Ascending aorta (tissue), 2 donors: ENCODE data around the gene NHEJ1. TPM values are rescaled to one million over a fixed set of nuclear protein-coding genes. Genes with fewer than 3 reads are reported as not detected.
A peak's percentile ranks its signal among the peaks of the same experiment; 100 is the strongest.

Source experiments
- DNase-seq, 2 donors: peaks; one replicate each; pipeline ENCODE4 v3.0.0-alpha.2; 2019; ENCODE audit warnings: low spot score in 2 of 2
- H3K27ac ChIP-seq, 2 donors: fragments of 200-600 bp; sonication (generic); one replicate each; pipeline ENCODE4 v1.5.1; 2016 to 2017; ENCODE audit warnings: mild to moderate bottlenecking in 1 of 2
- H3K27me3 ChIP-seq: fragments of 200-600 bp; sonication (generic); one replicate; pipeline ENCODE4 v1.5.1; 2017
- H3K36me3 ChIP-seq, 2 donors: fragments of 200-600 bp; sonication (generic); one replicate each; pipeline ENCODE4 v1.5.1; 2016
- H3K4me1 ChIP-seq, 2 donors: fragments of 200-600 bp; sonication (generic); one replicate each; pipeline ENCODE4 v1.5.1; 2016 to 2017; ENCODE audit warnings: mild to moderate bottlenecking in 1 of 2
- H3K4me3 ChIP-seq, 2 donors: fragments of 200-600 bp; sonication (generic); one replicate each; pipeline ENCODE4 v1.5.1; 2016 to 2017; ENCODE audit warnings: mild to moderate bottlenecking in 1 of 2
- H3K9me3 ChIP-seq, 2 donors: fragments of 200-600 bp; sonication (generic); one replicate each; pipeline ENCODE4 v1.5.1; 2016
- CTCF ChIP-seq, 3 experiments: fragments of 200-600 bp in 2 of 3; fragments of 450-650 bp in 1 of 3; sonication (generic) in 2 of 3; IDR thresholded peaks; one replicate each; pipeline ENCODE4 v1.5.1; 2016 to 2019; ENCODE audit warnings: antibody characterized with exemption in 3 of 3, mild to moderate bottlenecking in 1 of 3, moderate library complexity in 1 of 3
- intact Hi-C: fragments of 100-400 bp; cut with DNase I; formaldehyde crosslinking; loops from one replicate; pipeline ENCODE4 v1.15.1; 2023
- total RNA-seq: library from RNA; depleted of rRNA; stranded (reverse); fragments of >200 nt; gene quantifications from one replicate; pipeline ENCODE4 v1.1.0, GENCODE V29; 2016

NHEJ1 gene
- total RNA-seq, 1 donor from 2014 or later: 21.6 TPM

GRCh38 chr2:219029829-219030165 is 130.8 kb downstream of the NHEJ1 start:
- no peak overlapping the region for H3K27ac ChIP-seq
- DNase-seq: peak in 1 of 2 donors; percentile 84
- no peak overlapping the region for H3K4me3 ChIP-seq
- TF ChIP-seq CTCF (IDR thresholded peaks at IDR 0.05): peak; percentile 85 to 96 (median 96)
- no peaks in the 10 kb centered on the region for H3K36me3 ChIP-seq
- intact Hi-C loops: loop anchor here (1.0 kb wide), 1 partner anchor 124 kb away; no protein-coding TSS in a partner anchor
- no peaks in the 10 kb centered on the region for H3K27me3 ChIP-seq
- H3K9me3 ChIP-seq: no peaks in the 10 kb centered on the region
- no peaks in the 10 kb centered on the region for H3K4me1 ChIP-seq

- H3K4me1 ChIP-seq: no peaks in the 10 kb centered on the region
- H3K27ac ChIP-seq: no peak overlapping the region
- no peaks in the 10 kb centered on the region for H3K36me3 ChIP-seq
- no peaks in the 10 kb centered on the region for H3K9me3 ChIP-seq
- H3K27me3 ChIP-seq: no peaks in the 10 kb centered on the region
- H3K4me3 ChIP-seq: no peak overlapping the region
- TF ChIP-seq CTCF (IDR thresholded peaks at IDR 0.05): no peak
- no peak for DNase-seq
- intact Hi-C loops: no loop called here
These were observed 131.4 kb downstream of the NHEJ1 start for GRCh38 chr2:219028996-219029828.

GRCh38 chr2:219028141-219028540 is 132.5 kb downstream of the NHEJ1 start:
- H3K36me3 ChIP-seq: no peaks in the 10 kb centered on the region
- intact Hi-C loops: no loop called here
- TF ChIP-seq CTCF (IDR thresholded peaks at IDR 0.05): no peak
- no peaks in the 10 kb centered on the region for H3K27me3 ChIP-seq
- no peak overlapping the region for H3K4me3 ChIP-seq
- H3K9me3 ChIP-seq: no peaks in the 10 kb centered on the region
- DNase-seq: no peak
- H3K27ac ChIP-seq: no peak overlapping the region
- no peaks in the 10 kb centered on the region for H3K4me1 ChIP-seq

GRCh38 chr2:219027511-219028055 is 133.0 kb downstream of the NHEJ1 start:
- Histone ChIP-seq H3K27me3 (no peaks in the 10 kb centered on the region), H3K4me3 (no peak overlapping the region), H3K9me3 (no peaks in the 10 kb centered on the region), H3K36me3 (no peaks in the 10 kb centered on the region), H3K27ac (no peak overlapping the region), H3K4me1 (no peaks in the 10 kb centered on the region)
- TF ChIP-seq CTCF (IDR thresholded peaks at IDR 0.05): no peak
- DNase-seq: no peak
- intact Hi-C loops: no loop called here

GRCh38 chr2:219026946-219027345 is 133.7 kb downstream of the NHEJ1 start:
- H3K27ac ChIP-seq: no peak overlapping the region
- no peak for TF ChIP-seq CTCF (IDR thresholded peaks at IDR 0.05)
- no peak for DNase-seq

More at GRCh38 chr2:219026946-219027345, 133.7 kb downstream of the NHEJ1 start:
- no peaks in the 10 kb centered on the region for H3K36me3 ChIP-seq
- no peak overlapping the region for H3K4me3 ChIP-seq
- no peaks in the 10 kb centered on the region for H3K27me3 ChIP-seq
- intact Hi-C loops: no loop called here
- H3K4me1 ChIP-seq: no peaks in the 10 kb centered on the region
- H3K9me3 ChIP-seq: no peaks in the 10 kb centered on the region
